Left lung (tissue), 10 donors: ENCODE data around the gene EPHB6. TPM values are rescaled to one million over a fixed set of nuclear protein-coding genes. Genes with fewer than 3 reads are reported as not detected.

Experiments used
- ATAC-seq: fragments of 200-7000 bp; cut with Tn5 transposase; one replicate; pipeline ENCODE4 v1.9.1; 2020; ENCODE audit warnings: moderate library complexity
- DNase-seq, 4 donors: peaks; one replicate each; pipeline ENCODE4 v3.0.0-alpha.2; 2013 to 2020
- H3K27ac ChIP-seq, 2 donors: fragments of 200-600 bp; sonication (generic) in 1 of 2; one replicate each; pipeline versions ENCODE4 v1.5.0 to v1.8.0; 2020 to 2021
- H3K27me3 ChIP-seq, 2 donors: fragments of 200-600 bp; sonication (generic) in 1 of 2; one replicate each; pipeline versions ENCODE4 v1.5.0 to v1.8.0; 2020 to 2021
- H3K36me3 ChIP-seq, 2 donors: fragments of 200-600 bp; sonication (generic) in 1 of 2; one replicate each; pipeline versions ENCODE4 v1.5.0 to v1.8.0; 2020 to 2021
- H3K4me1 ChIP-seq, 2 donors: fragments of 200-600 bp; one replicate each; pipeline ENCODE4 v1.8.0; 2021
- H3K4me3 ChIP-seq, 2 donors: fragments of 200-600 bp; sonication (generic) in 1 of 2; one replicate each; pipeline versions ENCODE4 v1.5.0 to v1.8.0; 2020 to 2021; ENCODE audit warnings: mild to moderate bottlenecking in 1 of 2
- H3K9me3 ChIP-seq, 2 donors: fragments of 200-600 bp; sonication (generic) in 1 of 2; one replicate each; pipeline versions ENCODE4 v1.5.0 to v1.8.0; 2020 to 2021
- CTCF ChIP-seq, 2 donors: fragments of 200-600 bp; sonication (generic) in 1 of 2; IDR thresholded peaks; one replicate each; pipeline versions ENCODE4 v1.5.0 to v1.8.0; 2021; ENCODE audit warnings: antibody characterized with exemption in 2 of 2
- intact Hi-C, 2 donors: fragments of 100-400 bp; cut with DNase I; formaldehyde crosslinking; loops; one replicate each; pipeline versions ENCODE4 v1.11.2 to v1.14.2; 2022
- polyA plus RNA-seq, 6 donors: library from polyadenylated mRNA; unstranded; fragments of 120-200 nt; gene quantifications; one replicate each; pipeline ENCODE4 v1.2.1, GENCODE V29; 2013; ENCODE audit not compliant: insufficient read length in 6 of 6
- total RNA-seq, 2 donors: library from RNA; stranded (reverse); fragmentation: NEBNext Ultra II Directional; extraction: Animal tissue kit (Norgen Biotek cat#: 25700); gene quantifications; one replicate each; pipeline ENCODE4 v1.2.1, GENCODE V29; 2021
- donor health status: DM: no; HTN: yes; CAD: no.
- donor health status: DM: no; HTN: no; CAD: no.

EPHB6 gene
- total and polyA plus RNA-seq, 8 donors = 6.5 to 42.8 (median 27.6) TPM

DNA sequence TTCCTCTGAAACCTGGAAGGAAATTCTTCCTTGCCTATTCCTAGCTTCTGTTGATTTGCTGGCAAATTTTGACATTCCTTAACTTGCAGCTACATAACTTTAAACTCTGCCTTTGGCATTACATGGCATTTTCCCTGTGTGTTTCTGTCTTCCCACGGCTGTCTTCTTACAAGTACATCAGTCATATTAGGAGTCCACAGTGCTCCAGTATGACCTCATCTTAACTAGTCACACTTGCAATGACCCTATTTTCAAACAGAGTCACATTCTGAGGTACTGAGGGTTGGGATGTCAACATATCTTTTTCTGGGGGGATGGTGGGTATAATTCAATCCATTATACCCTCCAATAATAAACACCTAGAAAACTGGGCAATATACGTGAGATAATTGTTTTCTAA, 37.4 kb upstream of the EPHB6 start:
- no peak overlapping the region for H3K4me3 ChIP-seq
- no peak for TF ChIP-seq CTCF (IDR thresholded peaks at IDR 0.05)
- no peak overlapping the region for H3K27ac ChIP-seq
- no peak for ATAC-seq
- no peaks in the 10 kb centered on the region for H3K9me3 ChIP-seq
- no peaks in the 10 kb centered on the region for H3K36me3 ChIP-seq
- intact Hi-C loops = no loop called here
- peaks cover 0 to 24% of the 10 kb centered on the region in 2 donors for H3K27me3 ChIP-seq
- no peaks in the 10 kb centered on the region for H3K4me1 ChIP-seq
- DNase-seq = no peak

DNA sequence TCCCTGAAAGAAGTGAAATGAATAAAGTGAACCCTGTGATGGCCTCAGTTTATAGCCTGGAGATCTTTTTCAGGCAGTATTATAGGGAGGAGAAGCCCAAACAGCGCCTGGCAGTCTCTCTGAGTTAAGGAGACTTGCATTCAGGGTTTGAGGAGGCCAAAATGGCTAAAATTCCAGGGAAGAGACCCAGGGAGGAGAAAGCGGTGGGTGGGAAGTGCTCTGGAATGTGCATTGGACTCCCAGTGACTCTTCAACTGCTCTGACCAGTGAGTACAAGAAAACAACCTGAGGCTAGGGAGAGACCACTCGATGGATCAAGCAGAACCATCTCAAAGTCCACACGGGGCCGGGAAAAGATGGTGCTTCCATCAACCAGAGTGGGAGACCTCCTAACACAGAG, 35.3 kb upstream of the EPHB6 start:
- ATAC-seq = no peak
- peaks cover 0 to 8% of the 10 kb centered on the region in 2 donors for H3K27me3 ChIP-seq
- H3K4me1 ChIP-seq = no peaks in the 10 kb centered on the region
- DNase-seq = no peak
- H3K4me3 ChIP-seq = no peak overlapping the region
- H3K27ac ChIP-seq = no peak overlapping the region
- intact Hi-C loops = no loop called here
- H3K9me3 ChIP-seq = no peaks in the 10 kb centered on the region
- no peaks in the 10 kb centered on the region for H3K36me3 ChIP-seq
- no peak for TF ChIP-seq CTCF (IDR thresholded peaks at IDR 0.05)

DNA sequence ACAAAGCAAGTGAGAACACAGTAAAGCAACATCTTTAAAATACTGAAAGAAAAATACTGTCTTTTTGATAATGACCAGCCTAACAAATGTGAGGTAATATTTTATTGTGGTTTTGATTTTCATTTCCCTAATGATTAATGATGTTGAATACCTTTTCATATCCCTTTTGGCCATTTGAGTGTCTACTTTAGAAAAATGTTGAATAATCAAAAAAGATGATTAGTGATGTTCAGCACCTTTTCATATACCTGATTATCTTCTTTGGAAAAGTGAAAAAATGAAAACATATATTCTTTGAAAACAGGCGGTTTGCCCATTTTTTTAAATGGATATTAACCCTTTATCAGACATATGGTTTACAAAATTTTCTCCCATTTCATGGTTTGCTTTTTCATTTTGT, 32.2 kb upstream of the EPHB6 start:
- ATAC-seq = no peak
- Histone ChIP-seq H3K36me3 (no peaks in the 10 kb centered on the region), H3K27me3 (peaks cover 0 to 6% of the 10 kb centered on the region in 2 donors), H3K4me3 (no peak overlapping the region), H3K4me1 (no peaks in the 10 kb centered on the region), H3K9me3 (no peaks in the 10 kb centered on the region), H3K27ac (no peak overlapping the region)
- intact Hi-C loops = no loop called here
- no peak for TF ChIP-seq CTCF (IDR thresholded peaks at IDR 0.05)
- DNase-seq = no peak

DNA sequence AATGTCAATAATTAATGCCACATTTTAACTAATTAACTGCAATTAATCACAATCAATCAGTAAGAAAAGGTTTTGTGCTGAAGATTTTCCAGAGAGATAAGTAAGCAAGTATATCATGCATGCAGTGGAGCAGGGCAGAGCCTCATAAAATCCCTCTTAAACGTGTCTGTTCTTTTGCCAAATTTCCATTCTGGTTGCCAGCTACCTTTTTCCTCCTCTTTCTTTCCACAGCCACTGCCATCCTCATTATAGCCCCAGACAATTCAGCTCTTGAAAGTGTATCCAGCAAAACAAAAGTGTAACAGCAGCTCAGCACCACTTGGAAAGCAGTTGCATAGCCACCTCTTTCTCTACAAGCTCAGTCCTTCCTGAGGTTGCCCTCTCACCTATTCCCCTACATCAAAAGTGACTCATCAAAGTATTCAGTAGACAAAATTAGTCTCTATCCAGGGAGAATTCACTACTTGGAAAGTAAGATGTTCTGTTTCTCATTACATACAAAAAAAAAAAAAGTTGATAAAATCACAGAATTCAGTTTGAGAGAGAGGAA, 26.9 kb upstream of the EPHB6 start:
- no peak for TF ChIP-seq CTCF (IDR thresholded peaks at IDR 0.05)
- ATAC-seq (no peak), DNase-seq (no peak)
- intact Hi-C loops = no loop called here
- no peak overlapping the region for H3K4me3 ChIP-seq
- no peaks in the 10 kb centered on the region for H3K9me3 ChIP-seq
- H3K27me3 ChIP-seq = peaks cover 0 to 4% of the 10 kb centered on the region in 2 donors
- H3K36me3 ChIP-seq = no peaks in the 10 kb centered on the region
- H3K27ac ChIP-seq = no peak overlapping the region
- H3K4me1 ChIP-seq = no peaks in the 10 kb centered on the region

- no peaks in the 10 kb centered on the region for H3K4me1 ChIP-seq
- no peak for TF ChIP-seq CTCF (IDR thresholded peaks at IDR 0.05)
- DNase-seq = no peak
- H3K27ac ChIP-seq = no peak overlapping the region
- no peak overlapping the region for H3K4me3 ChIP-seq
- no peaks in the 10 kb centered on the region for H3K9me3 ChIP-seq
- ATAC-seq = no peak
- H3K36me3 ChIP-seq = no peaks in the 10 kb centered on the region
- H3K27me3 ChIP-seq = no peaks in the 10 kb centered on the region
- intact Hi-C loops = no loop called here
Measured at GRCh38 chr7:142832417-142832816, 22.5 kb upstream of the EPHB6 start.
